ELR (cell line): ENCODE results near the gene APRT.

Source experiments
- DNase-seq: peaks from one replicate; pipeline ENCODE4 v3.0.0-alpha.2; 2015; ENCODE audit warnings: low read depth

APRT gene

GRCh38 chr16:88787579-88788314 lies 24.0 kb downstream of the APRT start:
- no peak for DNase-seq

DNA sequence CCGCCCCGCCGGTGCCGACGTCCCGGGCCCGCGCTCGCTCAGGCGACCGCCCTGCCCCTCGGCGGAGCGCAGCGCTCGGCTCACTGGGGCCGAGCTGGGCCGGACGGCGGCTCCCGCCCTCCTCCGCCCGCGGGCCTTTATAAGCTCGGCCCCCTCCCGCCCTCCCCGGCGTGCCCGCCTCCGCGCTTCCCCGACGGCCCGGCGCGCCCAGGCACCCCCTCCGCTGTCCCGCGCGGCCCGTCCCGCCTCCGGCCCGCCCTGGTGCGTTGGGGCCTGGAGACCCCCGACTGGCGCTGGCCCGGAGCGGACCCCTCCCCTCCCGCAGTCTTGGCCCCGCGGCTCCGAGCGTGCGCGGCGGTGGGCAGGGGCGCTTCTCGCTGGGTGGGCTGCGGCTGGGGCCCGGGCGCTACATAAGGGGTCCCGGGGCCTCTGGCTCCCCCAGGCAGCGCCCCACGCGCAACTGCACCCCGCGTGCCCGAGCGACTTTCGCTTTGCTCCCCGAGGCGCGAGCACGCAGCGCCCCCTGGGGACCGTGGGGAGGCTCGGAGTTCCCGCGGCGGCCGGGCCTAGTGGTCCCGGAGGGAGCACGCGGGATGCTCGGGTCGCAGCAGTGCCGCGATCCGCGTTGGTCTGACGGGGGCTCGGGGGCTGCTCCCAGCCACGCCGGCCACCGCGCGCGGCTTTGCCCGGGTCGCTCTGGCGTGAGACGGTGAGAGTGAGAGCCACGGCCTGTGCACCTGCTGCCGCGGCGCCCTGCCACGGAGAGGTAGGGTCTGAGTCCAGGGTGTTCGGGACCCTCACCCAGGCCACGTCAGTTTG lies 26.4 kb downstream of the APRT start, which contains the start of gene PIEZO1:
Gene PIEZO1 (minus strand): TSS at position 115 of the 819 bp plus-strand sequence. CDS start 256 bp downstream, outside the sequence.
- DNase-seq = peak; percentile 78

DNA sequence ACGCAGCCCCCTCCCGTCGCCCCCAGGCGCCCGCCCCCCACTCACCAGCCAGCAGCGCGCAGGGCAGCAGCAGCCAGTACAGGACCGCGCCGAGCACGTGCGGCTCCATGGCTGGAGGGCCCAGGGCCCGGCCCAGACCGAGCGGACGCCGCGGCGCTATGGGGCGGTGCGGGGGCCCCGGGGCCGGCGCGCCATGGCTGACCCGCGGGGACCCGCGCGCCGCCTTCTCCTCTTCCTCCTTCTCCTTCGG lies 26.9 kb downstream of the APRT start:
- DNase-seq = no peak

- peak; percentile 88 for DNase-seq
Measured at GRCh38 chr16:88784074-88784855, 27.5 kb downstream of the APRT start.

DNA sequence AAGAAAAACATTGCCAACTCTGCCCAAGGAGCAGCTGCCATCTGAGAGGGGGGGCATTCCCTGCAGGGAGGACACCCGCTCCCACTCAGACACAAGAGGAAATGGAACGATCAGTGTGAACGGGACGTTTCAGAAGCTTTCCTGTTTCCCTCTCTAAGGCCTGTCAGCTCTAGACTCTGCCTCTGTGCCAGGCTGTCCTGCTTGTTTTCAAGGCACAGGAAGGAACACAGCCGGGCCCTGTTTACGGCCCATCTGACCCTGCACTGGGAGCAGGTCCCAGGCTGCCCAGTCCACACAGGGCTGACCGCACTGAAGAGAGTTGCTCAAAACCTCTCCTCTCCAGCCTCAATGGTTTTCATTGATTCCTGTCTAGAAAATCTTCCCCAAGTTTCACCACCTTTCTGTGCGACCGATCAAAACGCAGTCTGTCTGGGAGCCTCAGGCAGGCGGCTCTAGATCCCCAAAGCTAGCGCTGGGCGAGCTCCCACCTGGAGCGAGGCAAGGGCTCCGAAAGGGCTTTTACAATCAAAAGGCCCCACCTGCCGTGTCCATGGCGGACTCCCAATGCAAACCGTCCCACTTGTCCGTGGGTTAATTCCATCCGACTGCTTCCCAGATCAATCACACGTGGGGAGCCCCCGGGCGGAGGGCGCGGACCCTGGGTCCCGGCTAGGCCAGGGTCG lies 28.2 kb downstream of the APRT start:
- DNase-seq = peak; percentile 66

- DNase-seq = peak; percentile 91
Measured at GRCh38 chr16:88782454-88783390, 29.0 kb downstream of the APRT start.

- DNase-seq = peak; percentile 54
Measured at GRCh38 chr16:88781140-88782077, 30.3 kb downstream of the APRT start.

DNA sequence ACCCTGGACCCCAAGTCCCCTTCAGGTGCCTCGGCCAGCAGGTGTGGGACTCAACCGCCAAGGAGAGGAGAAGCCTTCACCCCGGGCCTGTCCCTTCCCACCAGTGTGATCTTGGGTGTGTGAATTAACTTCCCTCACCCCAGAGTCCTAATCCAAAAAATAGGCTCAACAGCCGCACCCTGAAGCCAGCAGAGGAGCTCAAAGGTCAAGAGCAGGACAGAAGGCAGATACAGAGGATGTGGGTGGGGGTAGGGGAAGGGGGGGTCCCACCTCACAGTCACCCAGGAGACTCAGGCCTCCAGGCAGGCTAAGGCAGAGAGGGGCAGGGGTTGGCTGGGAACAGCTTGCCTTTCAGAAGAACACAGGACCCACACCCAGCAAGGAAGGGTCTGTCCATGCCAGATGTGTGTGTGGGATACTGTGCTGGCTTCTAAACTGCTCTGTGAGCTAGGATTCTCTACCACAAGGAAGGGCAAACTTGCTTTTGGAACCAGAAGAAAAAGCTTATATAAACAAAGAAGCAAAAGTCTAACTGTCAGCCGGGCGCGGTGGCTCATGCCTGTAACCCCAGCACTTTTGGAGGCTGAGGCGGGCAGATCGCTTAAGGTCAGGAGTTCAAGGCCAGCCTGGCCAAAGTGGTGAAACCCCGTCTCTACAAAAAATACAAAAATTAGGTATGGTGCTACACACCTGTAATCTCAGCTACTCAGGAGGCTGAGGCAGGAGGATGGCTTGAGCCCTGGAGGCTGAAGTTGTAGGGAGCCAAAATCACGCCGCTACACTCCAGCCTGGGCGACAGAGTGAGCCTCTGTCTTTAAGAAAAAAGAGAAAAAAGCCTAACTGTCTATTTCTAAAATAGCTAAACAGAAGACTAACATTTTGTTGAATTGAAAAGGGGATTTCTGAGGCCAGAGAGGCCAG lies 31.3 kb downstream of the APRT start:
- no peak for DNase-seq

GRCh38 chr16:88779406-88780141 lies 32.2 kb downstream of the APRT start:
- DNase-seq = no peak

GRCh38 chr16:88778541-88779065 lies 33.1 kb downstream of the APRT start:
- DNase-seq = no peak

DNA sequence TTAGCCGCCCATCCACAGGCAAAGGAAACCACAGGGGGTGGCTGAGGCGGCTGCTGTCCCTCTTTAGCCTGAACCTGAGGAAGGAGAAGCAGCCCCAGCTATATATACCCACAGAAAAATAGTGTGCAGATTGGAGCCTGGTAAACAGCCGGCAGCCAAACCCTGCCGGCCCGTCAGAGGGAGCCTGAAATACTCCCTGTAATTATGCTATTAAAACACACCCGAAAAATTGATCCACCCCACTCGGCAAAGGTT lies 33.5 kb downstream of the APRT start:
- no peak for DNase-seq

GRCh38 chr16:88777471-88778270 lies 34.1 kb downstream of the APRT start:
- DNase-seq = no peak

GRCh38 chr16:88775825-88776224 lies 35.9 kb downstream of the APRT start:
- DNase-seq = no peak

DNA sequence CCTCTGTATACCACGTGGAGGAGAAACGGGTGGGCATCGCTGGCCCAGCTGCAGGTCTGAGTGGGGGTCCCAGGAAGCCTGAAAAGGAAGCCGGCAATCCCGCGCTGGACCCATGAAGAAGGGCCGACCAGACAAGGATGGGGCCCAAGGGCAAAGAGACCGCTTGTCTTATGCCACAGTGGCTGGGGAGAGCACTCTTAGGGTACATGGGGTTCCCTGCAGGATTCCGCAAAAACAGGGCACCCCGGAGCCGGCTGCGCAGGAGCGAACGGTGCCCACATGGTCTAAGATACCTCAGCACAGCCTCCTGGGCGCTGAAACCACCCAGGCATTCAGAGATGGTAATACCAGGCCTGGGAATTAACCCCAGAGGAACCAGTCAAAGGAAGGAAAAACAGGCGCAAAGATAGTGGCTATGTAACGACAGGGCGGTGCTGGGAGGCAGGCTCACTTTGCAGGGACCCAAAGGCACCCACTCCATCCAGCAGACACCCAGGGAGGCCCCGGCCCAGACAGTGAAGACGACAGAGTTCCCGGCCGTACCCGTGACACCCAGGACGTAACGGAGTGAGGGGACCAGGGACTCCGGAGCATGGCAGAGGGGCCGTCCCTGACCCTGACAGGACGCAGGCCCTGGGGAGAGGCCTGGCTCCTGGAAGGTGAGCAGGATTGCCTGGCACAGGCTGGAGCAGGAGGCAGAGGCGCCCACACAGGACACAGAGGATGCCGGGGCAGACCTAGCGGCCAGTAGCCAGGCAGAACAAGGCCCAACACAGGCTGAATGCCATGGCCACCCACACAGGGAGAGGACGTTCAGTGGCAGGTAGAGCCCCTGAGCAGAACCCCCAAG lies 37.0 kb downstream of the APRT start:
- no peak for DNase-seq

GRCh38 chr16:88773812-88774291 lies 37.9 kb downstream of the APRT start:
- peak; percentile 98 for DNase-seq
